ENCODE data around the gene GALR3.

DNA sequence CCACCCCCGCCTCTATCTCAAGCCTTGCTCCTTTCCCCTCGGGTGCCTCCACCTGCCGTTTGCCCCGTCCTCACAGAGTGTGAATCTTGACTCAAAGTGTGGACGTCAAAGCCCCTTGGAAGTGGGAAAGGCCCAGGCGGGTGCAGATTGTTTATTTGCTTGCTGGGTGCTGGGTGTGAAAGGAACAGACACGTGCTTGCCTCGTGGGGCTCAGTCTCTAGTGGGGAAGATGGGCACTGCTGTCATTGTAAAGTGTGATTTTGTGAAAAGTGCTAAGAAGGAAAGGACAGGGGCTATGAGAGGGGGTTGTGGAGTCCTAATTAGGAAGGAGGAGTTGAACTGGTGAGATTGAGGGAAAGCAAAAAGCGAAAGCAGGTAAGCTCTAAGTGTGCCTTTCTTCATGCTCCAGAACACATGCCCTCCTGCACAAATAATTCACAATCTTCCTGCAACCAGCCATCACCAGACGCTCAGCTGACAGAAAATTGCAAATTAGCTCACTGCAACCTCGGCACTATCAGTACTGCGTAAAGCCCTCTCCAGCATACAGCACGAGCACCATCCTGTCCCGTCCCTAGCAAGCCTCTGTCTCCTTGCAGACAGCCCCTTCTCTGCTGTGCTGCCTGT is 25.2 kb upstream of the GALR3 start:
- TF ChIP-seq, protein P1, sequence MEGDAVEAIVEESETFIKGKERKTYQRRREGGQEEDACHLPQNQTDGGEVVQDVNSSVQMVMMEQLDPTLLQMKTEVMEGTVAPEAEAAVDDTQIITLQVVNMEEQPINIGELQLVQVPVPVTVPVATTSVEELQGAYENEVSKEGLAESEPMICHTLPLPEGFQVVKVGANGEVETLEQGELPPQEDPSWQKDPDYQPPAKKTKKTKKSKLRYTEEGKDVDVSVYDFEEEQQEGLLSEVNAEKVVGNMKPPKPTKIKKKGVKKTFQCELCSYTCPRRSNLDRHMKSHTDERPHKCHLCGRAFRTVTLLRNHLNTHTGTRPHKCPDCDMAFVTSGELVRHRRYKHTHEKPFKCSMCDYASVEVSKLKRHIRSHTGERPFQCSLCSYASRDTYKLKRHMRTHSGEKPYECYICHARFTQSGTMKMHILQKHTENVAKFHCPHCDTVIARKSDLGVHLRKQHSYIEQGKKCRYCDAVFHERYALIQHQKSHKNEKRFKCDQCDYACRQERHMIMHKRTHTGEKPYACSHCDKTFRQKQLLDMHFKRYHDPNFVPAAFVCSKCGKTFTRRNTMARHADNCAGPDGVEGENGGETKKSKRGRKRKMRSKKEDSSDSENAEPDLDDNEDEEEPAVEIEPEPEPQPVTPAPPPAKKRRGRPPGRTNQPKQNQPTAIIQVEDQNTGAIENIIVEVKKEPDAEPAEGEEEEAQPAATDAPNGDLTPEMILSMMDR (conservative IDR thresholded peaks at IDR 0.05): no peak
- no peak for TF ChIP-seq EZH2 (IDR thresholded peaks at IDR 0.05; ENCODE audit: low read depth)
